ENCODE data around the gene EN2.

EN2 gene

DNA sequence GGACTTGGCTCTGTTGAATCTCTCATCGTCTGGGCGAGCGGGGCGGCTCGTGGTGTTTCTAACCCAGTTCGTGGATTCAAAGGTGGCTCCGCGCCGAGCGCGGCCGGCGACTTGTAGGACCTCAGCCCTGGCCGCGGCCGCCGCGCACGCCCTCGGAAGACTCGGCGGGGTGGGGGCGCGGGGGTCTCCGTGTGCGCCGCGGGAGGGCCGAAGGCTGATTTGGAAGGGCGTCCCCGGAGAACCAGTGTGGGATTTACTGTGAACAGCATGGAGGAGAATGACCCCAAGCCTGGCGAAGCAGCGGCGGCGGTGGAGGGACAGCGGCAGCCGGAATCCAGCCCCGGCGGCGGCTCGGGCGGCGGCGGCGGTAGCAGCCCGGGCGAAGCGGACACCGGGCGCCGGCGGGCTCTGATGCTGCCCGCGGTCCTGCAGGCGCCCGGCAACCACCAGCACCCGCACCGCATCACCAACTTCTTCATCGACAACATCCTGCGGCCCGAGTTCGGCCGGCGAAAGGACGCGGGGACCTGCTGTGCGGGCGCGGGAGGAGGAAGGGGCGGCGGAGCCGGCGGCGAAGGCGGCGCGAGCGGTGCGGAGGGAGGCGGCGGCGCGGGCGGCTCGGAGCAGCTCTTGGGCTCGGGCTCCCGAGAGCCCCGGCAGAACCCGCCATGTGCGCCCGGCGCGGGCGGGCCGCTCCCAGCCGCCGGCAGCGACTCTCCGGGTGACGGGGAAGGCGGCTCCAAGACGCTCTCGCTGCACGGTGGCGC, at the start of gene EN2:
Gene EN2, plus strand, starts transcription at position 19 of the 767 bp plus-strand sequence. Its CDS starts 249 bp downstream, at position 268.
- no peak for DNase-seq

DNA sequence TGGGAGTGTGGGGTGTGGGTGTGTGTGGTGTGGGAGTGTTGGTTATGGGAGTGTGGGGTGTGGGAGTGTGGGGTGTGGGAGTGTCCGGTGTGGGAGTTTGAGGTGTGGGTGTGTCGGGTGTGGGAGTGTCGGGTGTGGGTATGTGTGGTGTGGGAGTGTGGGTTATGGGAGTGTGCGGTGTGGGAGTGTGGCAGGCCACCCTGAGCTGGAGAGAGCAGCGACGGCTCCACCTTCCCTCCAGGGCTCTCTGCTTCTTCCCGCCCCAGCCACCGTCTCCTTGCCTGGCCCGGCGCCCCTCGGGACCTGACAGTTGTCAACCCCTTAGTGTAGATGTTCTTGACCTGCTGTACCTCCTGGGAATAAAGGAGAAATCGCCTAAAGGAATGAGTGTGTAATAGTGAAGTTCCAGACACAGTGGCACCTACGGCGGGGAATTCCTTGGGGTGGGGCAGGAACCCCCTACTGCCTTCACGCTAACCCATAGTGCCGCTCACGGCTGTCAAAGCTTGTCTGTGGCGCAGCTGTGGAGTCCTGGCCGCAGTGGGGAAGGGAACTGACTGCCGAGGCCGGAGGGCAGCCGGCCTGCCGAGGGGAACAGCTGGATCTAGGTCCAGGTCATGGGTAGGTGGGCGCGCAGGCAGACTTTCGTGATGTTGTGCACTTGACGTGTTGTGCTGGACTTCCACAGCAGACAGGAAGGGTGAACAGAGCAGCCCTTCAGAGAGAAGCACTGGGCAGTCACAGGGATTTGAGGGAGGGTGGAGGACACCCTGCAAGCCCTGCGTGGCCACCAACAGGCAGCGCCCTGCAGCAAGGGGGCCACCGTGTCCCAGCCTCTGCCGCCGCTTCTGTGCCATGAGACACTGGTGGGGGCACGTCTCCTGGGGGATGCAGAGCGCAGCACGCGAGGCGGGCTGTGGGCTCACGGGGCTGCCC, 49.0 kb upstream of the EN2 start:
- DNase-seq, result no peak

DNA sequence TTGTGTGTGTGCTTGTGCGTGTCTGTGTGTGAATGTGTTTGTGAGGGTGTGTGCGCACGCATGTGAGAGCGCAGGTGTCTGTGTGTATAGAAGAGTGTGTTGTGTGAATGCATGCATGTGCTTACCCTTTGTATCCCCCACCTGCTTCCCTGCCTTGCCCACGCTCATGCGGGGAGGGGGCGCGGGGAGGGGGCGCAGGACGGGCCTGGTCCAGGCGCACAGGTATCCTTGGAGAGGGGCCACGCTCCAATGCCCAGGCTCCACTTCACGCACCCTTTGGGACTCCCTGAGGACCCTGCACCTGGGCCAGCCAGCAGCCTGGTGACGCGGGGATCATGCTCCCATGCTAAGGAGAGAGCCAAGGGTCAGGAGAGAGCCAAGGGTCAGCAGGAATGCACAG, 47.9 kb upstream of the EN2 start:
- no peak for DNase-seq

DNA sequence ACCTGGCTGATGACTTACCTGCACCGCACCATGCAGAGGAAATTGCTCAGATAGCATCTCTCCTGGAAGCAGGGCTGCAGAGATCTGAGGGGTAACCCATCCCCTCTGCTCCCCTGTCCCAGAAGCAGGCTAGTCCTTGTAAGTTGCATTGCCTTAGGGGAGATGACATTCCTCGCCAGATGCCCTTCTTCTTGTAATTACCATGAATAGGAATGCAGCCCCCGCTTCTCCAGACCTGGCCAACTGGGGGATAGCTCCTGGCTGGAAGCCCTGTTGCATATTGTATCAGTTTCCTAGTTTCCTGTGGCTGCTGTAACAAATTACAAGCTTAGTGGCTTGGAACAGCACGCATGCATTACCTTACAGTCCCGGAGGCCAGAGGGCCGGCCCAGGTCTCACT, 47.5 kb upstream of the EN2 start:
- no peak for DNase-seq

DNA sequence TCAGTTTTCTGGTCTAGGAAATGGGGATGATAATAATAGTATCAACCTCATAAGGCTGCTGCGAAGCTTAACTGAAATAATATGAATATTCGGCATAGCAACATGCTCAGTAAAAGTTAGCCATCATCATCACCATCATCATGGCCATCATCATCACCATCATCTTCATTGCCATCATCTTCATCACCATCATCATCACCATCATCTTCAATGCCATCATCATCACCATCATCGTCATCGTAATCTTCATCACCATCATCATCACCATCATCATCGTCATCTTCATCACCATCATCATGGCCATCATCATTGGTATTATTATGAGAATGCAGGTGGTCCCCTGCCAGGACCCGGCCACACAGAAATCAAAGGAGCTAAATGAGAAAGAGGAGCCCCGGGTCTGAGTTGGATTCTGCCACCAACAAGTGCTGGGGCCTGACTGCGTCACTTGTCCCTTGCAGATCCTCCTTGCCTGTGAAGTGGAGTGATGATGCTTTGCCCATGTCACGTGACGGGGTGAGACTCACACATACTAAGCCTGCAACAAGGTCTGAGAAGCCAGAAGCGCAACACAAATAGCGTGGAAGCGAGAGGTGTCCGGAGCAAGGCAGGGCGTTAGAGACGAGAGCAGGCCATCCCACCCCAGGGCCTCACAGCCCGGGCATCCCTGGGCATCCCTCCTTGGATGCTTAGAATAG, 46.1 kb upstream of the EN2 start:
- no peak for DNase-seq

DNA sequence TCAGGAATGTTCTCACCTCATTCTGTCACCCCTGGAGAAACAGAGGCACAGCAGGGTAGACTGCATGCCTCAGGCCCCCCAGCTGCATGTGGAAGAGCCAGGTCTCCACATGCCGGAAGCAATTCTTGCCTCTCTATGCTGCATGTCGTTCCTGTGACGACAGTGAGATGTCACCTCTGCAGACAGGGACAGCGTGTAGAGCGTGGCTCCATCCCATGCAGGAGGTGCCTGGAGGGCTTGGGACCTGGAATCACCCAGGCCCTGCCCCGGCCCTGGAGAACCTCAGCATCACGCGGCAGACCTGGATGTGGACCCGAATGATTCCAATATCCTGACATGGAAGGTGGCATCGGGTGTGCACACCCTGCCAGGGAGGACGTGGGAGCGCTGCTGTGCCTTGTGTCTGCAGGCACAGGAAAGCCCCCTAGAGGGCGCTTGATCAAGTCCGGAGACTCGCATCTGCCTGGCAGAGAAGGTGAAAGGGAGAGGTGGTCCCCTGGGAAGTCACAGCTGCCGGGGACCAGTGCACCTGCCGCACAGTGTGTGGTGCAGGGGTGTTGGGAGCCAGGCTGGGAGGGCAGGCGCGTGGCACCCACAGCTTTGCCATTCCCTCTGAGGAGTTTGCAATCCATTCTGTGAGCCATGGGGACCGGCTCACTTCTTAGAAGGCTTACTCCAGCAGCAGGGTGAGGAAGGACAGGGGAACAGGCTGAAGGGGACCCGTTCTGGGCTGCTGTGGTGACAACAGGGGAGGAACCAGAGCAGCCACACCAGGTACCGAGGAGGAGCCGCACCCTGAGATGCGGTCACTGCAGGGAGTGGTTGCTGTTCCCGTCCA, 45.3 kb upstream of the EN2 start:
- no peak for DNase-seq

DNA sequence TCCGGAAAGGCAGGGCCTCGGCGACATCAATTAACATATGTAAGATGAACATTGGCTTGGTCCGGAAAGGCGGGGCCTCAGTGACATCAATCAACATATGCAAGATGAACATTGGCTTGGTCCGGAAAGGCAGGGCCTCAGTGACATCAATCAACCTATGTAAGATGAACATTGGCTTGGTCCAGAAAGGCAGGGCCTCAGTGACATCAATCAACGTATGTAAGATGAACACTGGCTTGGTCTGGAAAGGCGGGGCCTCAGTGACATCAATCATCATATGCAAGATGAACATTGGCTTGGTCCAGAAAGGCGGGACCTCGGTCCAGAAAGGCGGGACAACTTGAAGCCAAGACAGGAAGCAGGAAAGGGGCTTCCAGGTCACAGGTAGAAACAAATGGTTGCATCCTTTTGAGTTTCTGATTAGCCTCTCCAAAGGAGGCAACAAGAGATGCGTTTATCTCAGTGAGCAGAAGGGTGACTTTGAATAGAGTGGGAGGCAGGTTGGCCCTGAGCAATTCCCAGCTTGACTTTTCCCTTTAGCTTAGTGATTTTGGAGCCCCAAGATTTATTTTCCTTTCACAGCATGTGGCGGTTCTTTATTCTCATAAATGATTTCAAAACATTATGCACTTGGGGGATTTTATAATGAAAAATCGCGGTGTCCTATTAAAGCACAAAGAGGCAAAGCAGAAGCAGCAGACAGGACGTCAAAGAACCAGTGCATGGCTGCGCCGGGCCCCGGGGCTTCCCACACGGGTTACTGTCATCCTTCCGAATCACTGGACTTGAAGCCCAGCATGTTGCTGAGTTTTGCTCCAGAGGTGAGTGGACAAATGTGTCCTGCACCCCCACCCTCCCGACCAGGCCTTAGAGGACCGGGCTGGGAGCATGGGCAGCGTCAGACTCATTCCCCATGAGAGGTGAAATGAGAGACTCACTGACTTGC, 43.1 kb upstream of the EN2 start:
- DNase-seq, result no peak

DNA sequence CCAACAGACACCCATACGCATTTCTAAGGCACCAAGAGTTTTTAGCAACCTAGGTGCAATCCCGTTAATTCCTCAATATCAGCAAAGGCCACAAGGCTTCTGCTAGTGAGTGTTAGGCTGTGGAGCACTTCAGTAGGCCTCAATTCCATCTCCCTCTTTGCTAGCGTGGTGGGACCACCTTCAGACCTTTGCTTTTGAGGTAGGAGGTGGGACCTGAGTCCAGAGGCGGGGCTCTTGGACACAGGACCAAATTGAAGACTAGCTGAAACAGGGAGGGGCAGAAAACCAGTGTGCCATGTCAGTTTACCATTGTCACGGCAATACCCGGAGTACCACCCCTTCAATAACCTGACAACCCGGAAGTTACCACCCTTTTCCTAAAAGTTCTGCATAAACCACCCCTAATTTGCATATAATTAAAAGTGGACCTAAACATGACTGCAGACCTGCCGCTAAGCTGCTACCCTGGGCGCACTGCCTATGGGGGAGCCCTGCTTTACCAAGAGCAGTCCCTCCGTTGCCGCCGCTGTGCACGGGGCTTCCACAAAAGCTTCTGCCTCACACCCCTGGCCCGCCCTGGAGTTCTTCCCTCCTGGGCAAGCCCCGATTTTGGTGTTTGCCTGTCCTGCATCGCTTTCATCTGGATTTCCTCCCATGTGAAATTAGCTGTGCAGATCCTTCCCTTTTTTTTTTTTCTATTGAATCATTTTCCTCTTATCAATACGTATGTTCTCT, 41.1 kb upstream of the EN2 start:
- no peak for DNase-seq

DNA sequence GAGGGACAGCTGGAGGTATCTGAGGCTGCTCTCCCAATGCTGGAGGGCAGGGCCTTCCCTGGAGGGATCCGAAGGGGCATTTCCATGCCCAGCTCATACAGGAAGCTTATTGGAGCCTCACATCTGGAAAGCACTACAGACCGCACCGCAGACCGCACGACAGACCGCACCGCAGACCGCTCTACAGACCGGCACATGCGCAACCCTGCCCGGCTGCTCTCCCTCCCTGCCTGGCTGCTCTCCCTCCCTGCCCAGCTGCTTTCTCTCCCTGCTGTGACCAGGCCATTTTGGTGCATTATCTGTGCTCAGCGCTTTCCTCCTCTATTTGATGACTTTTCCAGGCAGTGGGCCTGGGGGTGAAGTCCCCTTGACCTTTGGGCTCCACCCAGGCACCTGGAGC, 39.6 kb upstream of the EN2 start:
- DNase-seq, result no peak

DNA sequence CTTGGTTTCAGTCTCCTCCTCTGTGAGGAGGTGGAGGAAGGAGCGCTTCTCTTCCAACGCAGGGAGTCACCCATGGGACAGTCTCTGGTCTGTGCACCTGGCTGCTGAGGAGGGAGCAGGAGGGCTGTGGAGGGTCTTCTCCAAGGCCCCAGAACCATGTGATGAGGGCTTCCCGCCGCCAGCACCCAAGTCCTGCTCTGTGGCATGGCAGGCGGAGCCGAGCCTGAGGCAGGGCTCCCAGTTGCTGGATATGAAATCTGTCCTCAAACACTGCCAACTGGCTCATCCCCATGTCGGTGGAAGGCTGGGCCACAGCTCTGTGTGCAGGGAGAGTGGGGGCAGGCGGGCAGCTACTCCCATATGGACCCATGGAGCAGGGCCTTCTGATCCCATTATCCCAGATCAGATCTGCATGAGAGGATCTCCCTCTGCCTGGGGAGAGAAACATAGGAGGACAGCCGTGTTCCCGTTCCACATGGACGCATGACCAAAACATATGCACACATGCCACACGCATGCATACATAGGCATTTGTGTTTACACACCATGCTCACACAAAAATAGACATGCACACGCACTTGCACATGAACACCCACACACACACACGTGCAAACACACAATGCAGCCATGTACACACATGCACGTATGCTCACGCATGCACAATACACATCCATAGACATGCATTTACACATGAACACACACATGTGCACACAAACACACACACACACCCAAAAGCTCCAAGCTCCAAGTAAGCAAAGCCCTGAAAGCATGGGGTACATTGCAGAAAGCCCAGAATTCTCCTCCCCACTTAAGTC, 38.8 kb upstream of the EN2 start:
- DNase-seq, result no peak

DNA sequence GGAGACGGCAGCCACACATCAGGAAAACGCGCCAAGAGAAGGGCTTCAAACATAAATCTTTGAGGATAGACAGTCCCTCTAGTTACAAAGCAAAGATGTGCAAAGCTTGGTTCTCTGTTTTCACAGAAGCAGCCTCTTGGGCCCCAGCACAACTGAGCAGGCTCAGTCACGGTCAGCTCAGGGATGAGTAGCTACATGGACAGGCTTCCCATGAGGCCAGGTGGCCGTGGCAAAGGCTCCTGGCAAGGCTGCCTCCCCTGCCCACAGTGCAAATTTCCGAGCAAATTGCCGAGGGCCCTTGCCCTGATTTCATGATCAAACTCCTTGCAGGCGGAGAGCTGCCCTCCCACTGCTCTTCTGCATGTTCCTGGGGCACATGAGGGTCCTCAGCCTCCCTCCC, 37.8 kb upstream of the EN2 start:
- DNase-seq, result no peak

DNA sequence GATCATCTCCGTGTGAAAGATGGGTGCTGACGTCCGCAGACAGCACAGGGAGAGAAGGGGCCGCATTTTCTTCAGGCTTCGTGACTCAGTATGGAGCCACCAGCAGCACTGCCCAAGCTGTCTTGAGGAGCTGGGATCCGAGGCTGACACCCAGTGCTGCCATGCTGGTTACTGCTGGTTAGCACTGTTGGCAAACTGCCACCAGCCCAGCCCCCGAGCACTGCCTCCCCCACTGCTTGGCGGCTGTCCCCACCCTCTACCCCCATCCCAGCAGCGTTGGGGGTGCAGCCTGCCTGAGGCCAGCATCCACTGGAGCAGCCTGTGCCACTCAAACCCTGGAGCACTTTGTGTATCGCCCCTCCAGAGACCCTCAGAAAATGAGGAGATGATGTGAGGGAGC, 35.8 kb upstream of the EN2 start:
- no peak for DNase-seq

DNA sequence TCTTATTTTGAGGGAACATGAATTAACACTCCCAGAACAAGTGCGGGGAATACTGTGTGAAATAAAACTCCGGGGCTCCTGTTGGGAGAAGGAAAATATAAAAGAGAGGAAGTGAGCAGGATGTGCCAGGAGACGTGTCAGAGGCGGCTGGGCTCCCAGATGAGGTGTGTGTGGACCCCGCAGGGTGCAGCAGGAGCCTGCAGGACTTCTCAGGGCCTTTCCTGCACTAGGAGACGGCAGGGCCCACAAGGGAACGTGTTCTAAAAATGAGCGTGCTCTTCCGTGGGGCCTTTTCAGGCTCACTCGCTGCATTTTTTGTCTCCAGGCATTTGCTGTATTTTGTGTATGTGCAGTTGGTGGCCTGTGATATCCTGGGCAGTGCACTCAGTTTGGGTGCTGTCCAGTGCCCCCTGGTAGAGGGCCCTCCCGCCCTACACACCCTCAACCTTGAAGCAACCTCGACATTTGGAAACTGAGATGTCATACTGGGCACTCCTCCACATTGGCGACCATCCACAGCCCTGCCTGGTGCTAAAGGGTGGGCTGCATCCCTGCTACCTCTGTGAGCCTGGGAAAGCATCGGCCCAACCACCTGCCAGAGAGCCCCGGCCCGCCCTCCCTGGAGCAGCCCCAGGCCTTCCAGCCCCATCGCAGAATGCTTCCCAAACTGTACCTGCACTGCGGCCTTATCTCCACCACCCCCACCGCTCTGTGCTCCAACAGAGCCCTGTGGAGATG, 35.2 kb upstream of the EN2 start:
- no peak for DNase-seq

DNA sequence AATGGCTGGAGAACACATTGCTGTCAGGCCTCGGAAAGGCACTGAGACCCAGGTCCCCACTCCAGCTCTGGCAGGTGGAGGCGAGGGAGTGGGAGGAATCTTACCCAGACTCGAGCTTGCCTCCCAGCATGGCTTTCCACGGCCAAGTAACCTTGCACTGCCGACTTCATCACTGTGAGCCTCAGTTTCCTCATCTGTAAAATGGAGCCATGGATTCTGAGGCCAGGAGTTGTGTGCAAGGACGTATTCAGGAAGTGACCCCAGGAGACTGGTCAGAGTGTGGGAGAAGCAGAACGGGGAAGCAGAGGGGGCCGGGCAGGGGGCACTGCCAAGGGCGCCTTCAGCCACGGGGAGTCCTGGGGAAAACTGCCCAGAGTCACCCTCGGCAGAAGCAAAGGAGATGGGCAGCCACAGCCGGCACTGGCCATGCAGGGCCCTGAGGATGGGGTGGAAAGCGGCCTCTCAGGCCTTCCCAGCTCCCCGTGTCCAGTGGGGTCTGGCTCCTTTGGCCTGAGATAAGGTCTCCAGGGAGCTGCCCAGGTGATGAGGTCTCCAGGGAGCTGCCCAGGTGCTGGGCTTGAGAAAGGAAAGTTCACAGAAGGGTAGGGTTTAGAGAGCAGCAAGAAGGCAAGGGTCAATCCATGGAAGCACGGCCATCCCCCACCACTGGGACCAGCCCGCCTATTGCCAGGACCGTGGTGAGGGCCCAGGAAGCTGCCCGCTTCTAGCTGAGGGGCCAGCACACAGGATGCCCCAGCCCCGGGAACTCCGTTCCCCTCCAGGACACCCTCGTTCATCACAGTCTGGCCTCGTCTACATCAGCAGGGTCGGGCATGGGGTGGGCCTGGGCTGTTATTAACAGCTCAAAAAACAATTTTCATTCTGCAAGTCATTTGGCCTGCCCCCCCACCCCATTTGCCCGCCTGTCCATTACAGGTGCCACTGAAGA, 34.3 kb upstream of the EN2 start:
- no peak for DNase-seq

DNA sequence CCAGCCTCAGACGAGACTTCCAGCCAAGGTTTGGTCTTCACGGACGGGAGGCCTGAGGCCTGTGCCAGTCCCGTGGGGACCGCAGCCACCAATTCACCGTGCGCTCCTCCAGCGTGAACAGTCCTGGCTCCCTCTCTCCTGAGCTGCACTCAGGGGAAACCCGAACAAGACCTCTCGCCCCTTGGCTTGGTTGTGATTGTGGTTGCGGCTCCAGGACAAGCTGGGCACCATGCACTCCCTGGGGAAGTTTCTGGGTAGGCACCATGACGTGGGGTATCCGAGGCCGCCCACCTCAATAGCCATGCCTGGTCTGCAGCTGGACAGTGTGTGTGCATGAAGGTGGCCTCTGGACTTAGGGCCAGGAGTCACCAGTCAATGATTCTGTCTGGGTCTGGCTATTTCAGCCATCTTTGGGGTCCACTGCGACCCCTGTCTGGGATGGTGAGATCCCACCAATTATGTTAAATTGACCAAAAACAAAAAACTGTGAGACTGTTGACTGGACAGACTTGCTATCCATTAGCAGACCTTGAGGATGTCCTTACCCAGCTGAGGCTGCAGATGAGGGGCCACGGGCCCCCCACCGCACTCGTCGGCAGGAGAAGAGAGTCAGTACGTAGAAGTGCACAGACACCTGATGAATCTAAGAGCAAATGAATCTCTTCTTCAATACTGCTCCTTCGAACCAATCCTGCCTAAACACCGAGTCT, 33.5 kb upstream of the EN2 start:
- no peak for DNase-seq

DNA sequence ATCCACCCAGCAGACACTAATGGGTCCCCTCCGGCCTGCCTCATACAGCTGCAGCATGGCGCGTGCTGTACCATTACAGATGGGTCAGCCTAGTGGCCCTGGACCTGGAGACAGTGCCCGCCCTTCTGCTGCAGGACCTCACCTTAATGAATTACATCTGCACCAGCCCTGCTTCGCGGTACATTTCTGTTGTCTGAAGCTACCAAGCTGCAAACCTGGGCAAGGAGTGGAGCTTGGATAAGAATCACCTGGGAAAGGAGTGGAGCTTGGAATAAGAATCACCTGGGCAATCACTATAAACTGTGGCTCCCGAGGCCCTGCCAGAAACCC, 33.0 kb upstream of the EN2 start:
- no peak for DNase-seq

DNA sequence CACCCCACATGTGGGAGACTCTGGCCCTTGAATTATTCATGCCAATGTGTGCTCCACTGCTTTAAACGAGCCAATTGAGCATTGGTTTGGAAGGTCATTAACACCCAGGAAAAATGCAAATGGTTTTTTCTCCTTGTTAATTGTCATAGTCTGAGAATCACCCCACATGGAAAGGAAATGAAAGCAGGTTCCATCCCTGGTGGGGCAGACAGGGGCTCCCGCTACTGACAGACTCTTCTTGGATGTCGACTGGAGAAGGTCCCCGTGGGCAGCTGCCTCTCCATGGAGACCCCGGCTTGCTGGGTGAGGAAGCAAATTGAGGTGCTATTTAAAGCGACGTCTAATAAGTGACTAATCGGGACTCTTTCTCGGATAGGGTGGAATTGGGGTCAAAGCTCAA, 32.0 kb upstream of the EN2 start:
- DNase-seq, result no peak

Data from NCI-H446 treated with DMSO at 0.1 percent for 48 hours (cell line).